Measurements from ENCODE around the gene FTSJ1.

The FTSJ1 gene

DNA sequence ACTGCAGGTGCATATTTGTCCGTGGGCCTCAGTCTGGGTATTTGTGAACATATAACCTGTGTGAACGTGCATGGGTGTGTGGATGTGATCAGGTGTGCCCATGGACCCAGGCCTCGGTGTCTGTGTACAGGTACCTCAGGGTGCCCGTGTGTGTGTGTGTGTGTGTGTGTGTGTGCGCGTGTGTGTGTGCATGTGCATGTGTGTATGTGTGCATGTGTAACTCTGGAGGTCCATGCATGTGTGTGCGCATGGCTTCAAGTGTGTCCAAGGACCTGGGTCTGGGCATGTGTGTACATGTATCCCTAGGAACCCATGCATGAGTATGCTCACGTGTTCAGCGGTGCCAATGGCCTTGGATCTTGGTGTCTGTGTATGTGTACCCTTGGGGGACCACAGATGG lies 15.8 kb downstream of the FTSJ1 start:
- peaks cover 26 to 93% (median 65%) of the 10 kb centered on the region in 11 experiments for H3K27me3 ChIP-seq
- H3K9me3 ChIP-seq (replicated peaks in 1 of 11): peaks cover 0 to 22% (median 0%) of the 10 kb centered on the region in 11 experiments; a peak in 9 of 22 replicates
- H3K27ac ChIP-seq: peak overlapping the region in 8 of 11 experiments; percentile 61 to 79 (median 74); a peak in 13 of 22 replicates
- H4K20me1 ChIP-seq: peaks cover 0 to 3% (median 0%) of the 10 kb centered on the region in 11 experiments; a peak in 2 of 22 replicates
- peak overlapping the region in 4 of 11 experiments; percentile 12 to 54 (median 44); a peak in 4 of 22 replicates for H3K9ac ChIP-seq
- H3K4me3 ChIP-seq: no peak overlapping the region
- TF ChIP-seq Cebpa-rat (IDR thresholded peaks at IDR 0.05): no peak
- H3K4me1 ChIP-seq: peaks cover 21 to 41% (median 29%) of the 10 kb centered on the region in 10 experiments; a peak in 19 of 20 replicates
- H3K4me2 ChIP-seq: peak overlapping the region; percentile 34 to 78 (median 66)
- peaks cover 0 to 10% (median 0%) of the 10 kb centered on the region in 11 experiments; a peak in 6 of 22 replicates for H3K36me3 ChIP-seq

GRCh38 chrX:48492293-48492910 lies 16.4 kb downstream of the FTSJ1 start:
- Histone ChIP-seq H3K4me2 (peak overlapping the region; percentile 34 to 78 (median 66)), H4K20me1 (peaks cover 0 to 3% (median 0%) of the 10 kb centered on the region in 11 experiments; a peak in 2 of 22 replicates), H3K9me3 (replicated peaks in 1 of 11) (peaks cover 0 to 22% (median 0%) of the 10 kb centered on the region in 11 experiments; a peak in 9 of 22 replicates), H3K4me1 (peaks cover 21 to 37% (median 29%) of the 10 kb centered on the region in 10 experiments; a peak in 19 of 20 replicates), H3K9ac (peak overlapping the region in 6 of 11 experiments; percentile 1 to 54 (median 26); a peak in 10 of 22 replicates), H3K4me3 (no peak overlapping the region), H3K27ac (peak overlapping the region in 10 of 11 experiments; percentile 11 to 79 (median 70); a peak in 18 of 22 replicates), H3K36me3 (peaks cover 0 to 4% (median 0%) of the 10 kb centered on the region in 11 experiments; a peak in 4 of 22 replicates), H3K27me3 (peaks cover 25 to 93% (median 65%) of the 10 kb centered on the region in 11 experiments)
- no peak for TF ChIP-seq Cebpa-rat (IDR thresholded peaks at IDR 0.05)

DNA sequence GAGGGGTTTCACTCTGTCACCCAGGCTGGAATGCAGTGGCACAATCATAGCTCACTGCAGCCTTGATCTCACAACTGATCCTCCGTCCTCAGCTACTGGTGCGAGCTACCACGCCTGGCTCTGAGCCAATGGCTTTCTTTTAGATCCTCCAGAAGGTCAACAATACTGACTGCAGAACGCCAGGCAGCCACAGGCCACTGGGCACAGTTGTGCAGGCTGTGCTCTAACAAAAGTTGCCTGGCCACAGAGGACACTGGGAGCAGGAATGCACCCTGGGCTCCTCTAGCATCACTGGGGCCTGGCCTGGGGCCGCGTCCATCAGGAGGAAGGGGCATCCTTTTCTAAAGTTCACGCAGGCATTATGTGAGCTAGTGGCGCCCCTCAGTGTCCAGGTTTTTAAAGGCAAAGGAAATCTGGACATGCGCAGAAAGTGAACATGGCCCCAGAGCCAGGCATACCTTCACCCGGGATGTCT lies 17.9 kb downstream of the FTSJ1 start:
- H3K4me1 ChIP-seq: peaks cover 21 to 49% (median 35%) of the 10 kb centered on the region in 10 experiments; a peak in 19 of 20 replicates
- no peak overlapping the region for H3K27ac ChIP-seq
- no peaks in the 10 kb centered on the region for H3K36me3 ChIP-seq
- H4K20me1 ChIP-seq: peaks cover 0 to 3% (median 0%) of the 10 kb centered on the region in 11 experiments; a peak in 1 of 22 replicates
- peak overlapping the region in 8 of 11 experiments; percentile 34 to 78 (median 70); a peak in 10 of 22 replicates for H3K4me2 ChIP-seq
- H3K4me3 ChIP-seq: no peak overlapping the region
- no peak for TF ChIP-seq Cebpa-rat (IDR thresholded peaks at IDR 0.05)
- peaks cover 0 to 22% (median 0%) of the 10 kb centered on the region in 11 experiments; a peak in 9 of 22 replicates for H3K9me3 ChIP-seq (replicated peaks in 1 of 11)
- peaks cover 29 to 93% (median 65%) of the 10 kb centered on the region in 11 experiments for H3K27me3 ChIP-seq
- H3K9ac ChIP-seq: no peak overlapping the region

DNA sequence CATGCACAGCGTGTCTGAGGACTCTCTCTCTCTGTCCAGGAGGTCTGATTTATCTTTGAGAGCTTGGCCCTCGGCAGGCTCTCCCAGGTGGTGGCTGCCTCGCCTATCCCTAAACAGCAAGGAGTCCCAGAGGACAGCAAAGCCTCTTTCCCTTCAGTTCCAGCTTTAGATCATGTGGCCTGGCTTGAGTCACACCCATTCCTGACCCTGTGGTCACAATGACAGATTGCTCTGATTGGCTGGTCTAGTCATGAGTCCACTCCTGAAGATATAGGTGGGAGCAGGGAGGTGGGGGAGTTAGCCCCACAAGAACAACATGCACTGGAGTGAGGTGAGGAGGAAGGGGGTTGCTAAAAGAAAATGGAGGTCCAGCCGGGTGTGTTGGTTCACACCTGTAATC lies 20.7 kb downstream of the FTSJ1 start:
- Histone ChIP-seq H3K9me3 (replicated peaks in 1 of 11) (peaks cover 0 to 18% (median 0%) of the 10 kb centered on the region in 11 experiments; a peak in 9 of 22 replicates), H3K4me3 (no peak overlapping the region), H3K4me1 (peaks cover 21 to 49% (median 33%) of the 10 kb centered on the region in 10 experiments; a peak in 19 of 20 replicates), H3K27me3 (peaks cover 40 to 93% (median 71%) of the 10 kb centered on the region in 11 experiments), H3K4me2 (peak overlapping the region in 1 of 11 experiments; percentile 24; a peak in 1 of 22 replicates), H4K20me1 (no peaks in the 10 kb centered on the region), H3K36me3 (no peaks in the 10 kb centered on the region), H3K27ac (no peak overlapping the region), H3K9ac (no peak overlapping the region)
- no peak for TF ChIP-seq Cebpa-rat (IDR thresholded peaks at IDR 0.05)

DNA sequence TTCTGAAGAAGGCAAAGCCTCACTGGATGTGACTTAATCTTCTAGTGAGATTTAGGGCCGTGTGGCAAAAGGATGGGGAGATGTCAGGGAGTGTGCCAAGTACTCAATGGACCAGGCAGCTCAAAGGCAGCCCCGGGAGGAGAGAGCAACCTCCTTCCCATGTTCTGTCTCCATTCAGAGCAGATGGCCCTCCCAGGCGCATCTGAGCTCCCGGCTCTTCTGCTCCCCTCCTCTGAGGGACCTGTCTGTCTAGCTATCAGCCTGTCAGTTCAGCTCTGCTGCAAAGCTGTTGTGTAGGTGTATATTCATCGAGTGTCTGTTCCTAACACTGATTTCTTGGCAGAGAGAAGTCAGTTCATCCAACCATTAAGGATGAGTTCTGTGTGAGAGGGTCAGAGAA lies 21.9 kb downstream of the FTSJ1 start:
- no peak for TF ChIP-seq Cebpa-rat (IDR thresholded peaks at IDR 0.05)
- peaks cover 9 to 37% (median 21%) of the 10 kb centered on the region in 10 experiments; a peak in 19 of 20 replicates for H3K4me1 ChIP-seq
- H3K9ac ChIP-seq: no peak overlapping the region
- H3K36me3 ChIP-seq: no peaks in the 10 kb centered on the region
- peaks cover 52 to 97% (median 83%) of the 10 kb centered on the region in 11 experiments for H3K27me3 ChIP-seq
- H4K20me1 ChIP-seq: no peaks in the 10 kb centered on the region
- peak overlapping the region in 5 of 11 experiments; percentile 8 to 48 (median 45); a peak in 6 of 22 replicates for H3K4me2 ChIP-seq
- H3K27ac ChIP-seq: no peak overlapping the region
- no peak overlapping the region for H3K4me3 ChIP-seq
- H3K9me3 ChIP-seq (replicated peaks in 1 of 11): peaks cover 0 to 18% (median 0%) of the 10 kb centered on the region in 11 experiments; a peak in 9 of 22 replicates

DNA sequence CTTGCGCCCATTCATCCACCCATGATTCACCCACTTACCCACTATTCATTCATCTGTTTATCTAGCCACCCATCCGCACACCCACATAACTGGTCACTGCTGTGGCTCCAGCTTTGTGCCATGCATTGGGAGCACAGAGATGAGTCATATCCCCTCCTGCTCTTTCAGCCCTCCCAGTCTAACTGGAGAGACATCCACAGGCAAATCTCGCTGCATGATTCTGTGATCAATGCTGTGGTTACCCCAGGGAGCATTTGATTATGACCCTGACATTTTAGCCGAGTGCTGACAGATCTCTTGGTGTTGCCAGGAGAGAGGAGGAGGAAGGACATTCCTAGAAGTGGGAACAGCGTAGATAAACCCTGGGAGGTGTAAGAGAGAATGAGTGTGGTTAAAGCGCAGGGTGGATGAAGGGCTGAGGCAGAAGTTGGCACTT lies 22.4 kb downstream of the FTSJ1 start:
- Histone ChIP-seq H3K9ac (no peak overlapping the region), H3K9me3 (replicated peaks in 1 of 11) (peaks cover 0 to 18% (median 0%) of the 10 kb centered on the region in 11 experiments; a peak in 9 of 22 replicates), H3K4me1 (peaks cover 4 to 32% (median 16%) of the 10 kb centered on the region in 10 experiments; a peak in 17 of 20 replicates), H3K4me2 (peak overlapping the region in 6 of 11 experiments; percentile 8 to 48 (median 35); a peak in 8 of 22 replicates), H3K27me3 (peaks cover 57 to 97% (median 88%) of the 10 kb centered on the region in 11 experiments), H4K20me1 (no peaks in the 10 kb centered on the region), H3K36me3 (no peaks in the 10 kb centered on the region), H3K4me3 (no peak overlapping the region), H3K27ac (no peak overlapping the region)
- TF ChIP-seq Cebpa-rat (IDR thresholded peaks at IDR 0.05): no peak

DNA sequence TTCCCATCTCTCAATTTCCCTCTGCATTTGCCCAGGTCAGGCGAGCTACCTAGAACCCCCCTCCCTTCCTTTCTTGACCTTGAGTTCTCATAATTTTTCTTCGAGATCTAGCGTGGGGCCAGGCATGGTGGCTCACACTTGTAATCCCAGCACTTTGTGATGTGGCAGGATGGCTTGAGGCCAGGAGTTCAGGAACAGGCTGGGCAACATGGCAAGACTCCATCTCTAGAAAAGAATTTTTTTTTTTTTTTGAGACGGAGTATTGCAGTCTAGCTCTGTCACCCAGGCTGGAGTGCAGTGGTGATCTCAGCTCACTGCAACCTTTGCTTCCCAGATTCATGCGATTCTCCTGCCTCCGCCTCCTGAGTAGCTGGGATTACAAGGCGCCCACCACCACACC lies 28.3 kb downstream of the FTSJ1 start:
- Histone ChIP-seq H3K4me1 (peaks cover under 1 to 11% (median 5%) of the 10 kb centered on the region in 10 experiments; a peak in 10 of 20 replicates), H3K4me2 (no peak overlapping the region), H3K9ac (no peak overlapping the region), H4K20me1 (no peaks in the 10 kb centered on the region), H3K27me3 (peaks cover 47 to 75% (median 62%) of the 10 kb centered on the region in 11 experiments), H3K4me3 (no peak overlapping the region), H3K36me3 (no peaks in the 10 kb centered on the region), H3K27ac (no peak overlapping the region), H3K9me3 (replicated peaks in 1 of 11) (no peaks in the 10 kb centered on the region; a peak in 1 of 22 replicates)
- TF ChIP-seq Cebpa-rat (IDR thresholded peaks at IDR 0.05): no peak

DNA sequence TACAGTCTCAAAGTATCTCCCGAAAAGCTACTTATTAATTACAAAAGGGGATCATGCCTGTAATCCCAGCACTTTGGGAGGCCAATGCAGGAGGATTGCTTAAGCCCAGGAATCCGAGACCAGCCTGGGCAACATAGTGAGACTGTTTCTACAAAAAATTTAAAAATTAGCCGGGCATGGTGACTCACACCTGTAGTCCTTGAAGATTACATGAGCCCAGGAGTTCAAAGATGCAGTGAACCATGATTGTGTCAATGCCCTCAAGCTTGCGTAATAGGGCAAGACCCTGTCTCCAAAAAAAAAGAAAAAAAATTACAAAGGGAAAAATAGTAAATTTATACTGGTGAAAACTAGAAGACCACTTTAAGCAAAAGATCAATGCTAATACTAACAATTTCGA lies 29.5 kb downstream of the FTSJ1 start:
- no peaks in the 10 kb centered on the region for H4K20me1 ChIP-seq
- peaks cover 0 to 18% (median 11%) of the 10 kb centered on the region in 10 experiments; a peak in 10 of 20 replicates for H3K4me1 ChIP-seq
- no peak overlapping the region; a peak in 1 of 22 replicates for H3K9ac ChIP-seq
- TF ChIP-seq Cebpa-rat (IDR thresholded peaks at IDR 0.05): peak in 3 of 11 experiments; percentile 14 to 56 (median 24); a peak in 2 of 22 replicates
- peak overlapping the region in 2 of 11 experiments; percentile 26 to 33; a peak in 1 of 22 replicates for H3K4me2 ChIP-seq
- no peaks in the 10 kb centered on the region for H3K36me3 ChIP-seq
- no peaks in the 10 kb centered on the region; a peak in 1 of 22 replicates for H3K9me3 ChIP-seq (replicated peaks in 1 of 11)
- no peak overlapping the region for H3K27ac ChIP-seq
- no peak overlapping the region for H3K4me3 ChIP-seq
- peaks cover 39 to 63% (median 53%) of the 10 kb centered on the region in 11 experiments for H3K27me3 ChIP-seq
